Cerebellar cortex (tissue), 1 donor: ENCODE measurements around the gene ACADS.

Source experiments
- DNase-seq: peaks from one replicate; pipeline ENCODE4 v3.0.0-alpha.2; 2015; ENCODE audit warnings: low spot score

Gene ACADS

DNA sequence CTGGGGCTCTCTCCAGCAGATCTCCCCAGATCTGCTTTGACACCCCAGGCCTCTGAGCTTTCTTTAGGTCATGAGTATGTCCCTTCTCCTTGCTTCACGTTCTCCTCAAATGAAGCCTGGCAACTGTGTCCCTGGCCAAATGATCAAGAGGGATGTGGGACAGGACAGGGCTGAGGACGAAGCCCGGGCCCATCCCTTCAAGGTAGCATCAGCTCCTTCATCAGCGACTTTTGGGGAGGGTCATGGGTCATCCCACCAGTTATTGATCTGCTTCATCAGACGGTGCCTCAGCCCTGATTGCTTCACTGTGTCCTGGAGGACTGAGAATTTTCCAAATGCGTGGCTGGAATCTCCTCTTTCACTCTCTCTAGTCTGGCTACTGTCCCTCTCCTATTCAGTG is 32.3 kb downstream of the ACADS start:
- DNase-seq = no peak

DNA sequence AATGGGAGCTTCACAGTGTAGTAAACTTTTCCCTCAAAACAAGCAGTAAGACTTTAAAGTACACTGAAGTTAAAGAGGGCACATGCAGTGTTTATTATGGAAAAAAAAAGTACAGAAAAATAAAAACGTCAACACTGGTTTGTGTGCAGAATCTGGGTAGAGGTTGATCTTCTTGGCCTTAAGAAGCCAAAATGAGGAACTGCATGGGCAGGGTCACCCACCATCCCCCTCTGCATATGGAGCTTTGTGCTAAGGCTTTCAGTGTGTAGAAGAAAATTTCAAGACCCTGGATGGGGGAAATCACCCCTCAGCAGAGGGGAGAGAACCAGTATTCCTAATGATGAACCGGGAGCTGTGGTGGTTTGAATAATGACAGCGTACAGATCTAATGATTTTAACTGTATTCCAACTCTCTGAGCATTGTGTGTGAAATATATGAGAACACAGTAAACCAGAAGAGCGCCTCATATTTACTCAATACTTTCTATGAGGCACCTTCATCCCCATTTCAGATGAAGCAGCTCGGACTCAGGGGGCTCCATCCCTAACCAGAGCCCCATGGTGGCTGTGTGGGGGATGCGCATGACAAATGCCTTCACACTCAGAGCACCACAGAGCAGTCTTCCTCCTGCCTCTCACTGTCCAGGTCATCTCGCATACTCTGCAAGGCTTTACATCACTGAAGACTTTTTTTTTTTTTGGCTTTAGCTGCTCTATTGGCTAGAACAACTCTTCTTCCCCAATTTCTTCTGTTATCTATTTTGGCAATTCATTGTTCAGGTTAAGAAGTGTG is 33.4 kb downstream of the ACADS start:
- no peak for DNase-seq

DNA sequence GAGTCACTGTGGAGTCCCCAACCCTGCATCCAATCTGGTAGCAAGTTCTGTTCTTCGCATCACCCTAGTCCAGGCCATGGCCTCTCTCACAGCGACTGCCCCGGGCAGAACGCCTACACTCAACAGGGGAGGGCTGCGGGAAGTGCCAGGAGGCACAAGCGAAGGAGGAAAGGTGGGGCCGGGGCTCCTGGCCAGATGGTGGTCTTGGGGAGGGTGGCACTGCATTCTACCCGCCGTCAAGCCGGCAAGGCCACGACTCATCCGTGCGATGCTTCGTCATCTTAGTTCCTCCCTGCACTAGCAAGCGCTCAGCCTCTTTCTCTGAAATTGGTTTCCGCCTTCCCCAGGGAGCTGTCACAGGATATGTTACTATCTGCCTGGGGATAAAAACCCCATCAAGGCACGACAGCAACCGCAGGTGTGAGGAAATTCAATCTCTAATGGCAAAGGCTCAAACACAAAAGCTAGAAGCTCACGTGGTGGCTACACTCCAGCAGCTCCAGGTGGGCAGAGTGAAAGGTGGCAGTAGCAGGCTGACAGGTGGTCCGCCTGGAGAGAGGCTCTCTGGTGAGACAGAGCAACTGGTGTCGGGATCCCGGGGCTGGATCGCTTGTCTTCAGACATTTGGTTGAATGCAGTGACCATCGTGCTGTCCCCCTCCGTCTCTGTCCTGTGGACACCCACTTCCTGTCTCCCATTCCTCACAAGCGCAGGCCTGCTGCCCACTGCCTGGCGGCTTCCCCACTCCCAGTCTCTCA is 34.1 kb downstream of the ACADS start:
- peak; percentile 18 for DNase-seq

DNA sequence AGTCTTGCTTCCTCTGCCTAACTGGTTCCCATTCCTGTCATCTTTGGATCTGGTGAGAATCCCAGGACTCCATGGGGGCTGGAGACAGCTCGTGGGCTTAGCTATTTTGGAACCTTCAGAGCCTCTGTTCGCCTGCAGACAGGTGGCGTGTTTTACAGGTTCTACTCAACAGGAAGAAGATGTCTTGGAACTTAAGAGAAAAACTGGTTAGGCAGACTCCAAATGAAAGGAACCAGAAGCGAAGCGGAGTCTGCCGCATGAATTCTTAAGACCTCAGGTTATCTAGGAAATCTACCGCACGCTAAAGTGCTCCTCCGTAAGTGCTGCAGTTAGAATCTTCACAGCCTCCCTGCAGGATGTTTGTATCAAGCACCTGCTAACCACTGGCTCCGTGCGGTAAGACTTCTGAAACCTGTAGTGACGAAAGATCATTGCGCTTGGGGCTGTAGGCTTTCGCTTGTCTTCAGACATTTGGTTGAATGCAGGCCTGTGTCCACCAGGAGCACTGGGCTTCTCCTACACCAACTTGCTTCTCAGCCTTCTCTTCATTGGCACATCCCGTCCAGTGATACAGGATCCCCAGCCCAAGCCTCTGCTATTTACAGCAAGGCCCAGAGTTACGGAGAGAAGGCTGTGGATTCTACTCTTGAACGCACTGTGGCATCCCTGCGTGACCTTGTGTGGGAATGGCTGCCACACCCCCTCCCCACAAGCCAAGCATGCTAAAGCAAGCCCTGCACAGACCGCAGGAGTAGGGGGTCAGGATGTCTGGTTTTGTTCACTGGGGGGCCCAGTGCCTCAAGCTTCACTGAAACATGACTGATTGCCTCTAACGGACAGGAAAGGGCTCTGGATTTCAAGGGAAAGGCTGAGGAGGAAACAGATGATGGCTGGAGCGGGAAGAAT is 35.0 kb downstream of the ACADS start:
- DNase-seq = peak; percentile 10

DNA sequence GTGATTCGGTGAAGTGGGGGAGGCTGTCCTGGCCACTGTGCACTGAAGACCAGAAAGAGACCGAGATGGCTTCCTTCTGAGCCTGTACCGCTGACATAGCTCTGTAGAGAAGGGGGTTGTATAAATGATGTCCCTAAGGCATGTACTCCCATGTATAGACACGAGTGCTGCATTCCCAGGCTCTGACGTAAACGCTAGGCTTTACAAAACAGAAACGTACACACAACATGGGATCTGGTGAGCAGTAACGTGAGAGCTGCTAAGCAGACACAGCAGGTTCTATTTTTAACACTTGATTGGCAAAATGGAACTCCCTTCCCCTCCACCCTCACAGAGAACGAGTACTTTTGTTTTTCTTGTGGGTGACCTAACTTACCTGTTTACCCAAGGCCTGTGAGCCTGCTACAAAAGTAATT is 35.9 kb downstream of the ACADS start:
- no peak for DNase-seq

DNA sequence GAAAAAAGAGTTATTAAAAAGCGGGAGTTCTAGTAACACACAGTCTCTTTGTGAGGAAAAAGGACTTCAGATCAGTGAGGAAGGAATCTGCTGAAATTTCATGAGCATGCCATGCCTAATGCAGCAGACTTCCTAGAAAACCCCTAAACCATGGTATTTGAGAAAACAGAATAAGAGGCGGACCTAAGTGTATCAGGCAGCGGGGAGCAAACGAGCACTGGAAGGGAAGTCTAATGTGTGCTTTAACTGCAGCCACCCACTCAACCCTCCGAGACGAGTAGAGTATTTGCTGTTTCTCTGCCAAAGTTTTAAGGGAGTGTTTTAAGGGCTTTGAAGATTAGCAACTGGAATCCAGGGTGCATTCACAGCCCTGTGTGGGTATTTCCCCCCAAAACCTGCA is 36.5 kb downstream of the ACADS start:
- DNase-seq = no peak

DNA sequence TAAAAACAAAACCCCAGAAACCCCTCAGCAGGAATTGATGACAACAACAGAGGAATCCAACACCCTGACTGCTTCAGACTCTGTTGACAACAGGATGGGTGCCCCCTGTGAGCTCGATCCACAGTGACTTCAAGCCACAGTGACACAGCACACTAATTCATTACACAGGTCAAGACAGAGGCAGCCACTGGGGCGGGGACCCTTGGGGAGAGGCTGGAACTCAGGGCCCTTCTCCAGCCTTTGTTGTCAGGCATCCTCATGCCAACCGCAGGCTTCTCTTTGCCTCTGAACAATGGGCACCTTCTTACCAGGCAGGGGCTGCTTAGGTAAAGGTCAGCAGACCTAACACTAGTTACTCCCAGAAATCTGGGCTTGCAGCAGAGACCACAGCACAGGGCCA is 37.6 kb downstream of the ACADS start:
- DNase-seq = no peak

DNA sequence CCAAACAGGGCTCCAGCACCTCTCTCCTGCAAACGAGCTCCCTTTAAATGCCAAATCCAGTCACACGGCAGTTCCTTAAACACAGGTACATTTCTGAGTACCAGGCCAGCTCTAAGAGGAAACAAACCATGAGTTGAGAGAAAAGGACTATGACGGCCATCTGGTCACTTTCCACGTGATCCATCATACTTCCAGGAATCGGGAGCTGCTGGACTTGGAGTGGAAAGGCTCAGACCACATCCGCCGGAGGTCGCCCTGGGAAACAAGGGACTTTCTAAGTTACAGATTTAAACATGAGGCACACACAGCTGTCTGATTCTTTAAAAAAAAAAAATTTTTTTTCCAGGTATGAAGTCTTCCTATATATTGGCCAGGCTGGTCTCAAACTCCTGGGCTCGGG is 39.2 kb downstream of the ACADS start:
- DNase-seq = peak; percentile 64

DNA sequence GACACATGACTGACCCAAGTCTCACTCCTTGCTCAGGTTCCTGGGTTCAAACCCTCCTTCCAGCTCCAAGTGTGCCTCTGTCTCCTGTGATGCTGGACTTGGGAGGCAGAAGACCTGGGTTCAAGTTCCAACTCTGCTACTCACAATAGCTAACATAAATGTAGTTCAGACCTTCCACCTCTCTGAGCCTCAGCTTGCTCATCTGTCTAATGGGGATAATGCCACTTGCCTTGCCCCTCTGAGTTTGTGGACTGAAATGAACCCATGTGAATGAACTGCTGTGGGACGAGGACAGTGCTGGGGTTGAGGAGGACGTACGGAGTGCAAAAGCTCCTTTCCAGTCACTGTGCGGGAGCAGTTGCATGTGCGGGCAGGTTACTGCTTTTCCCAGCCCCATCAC is 40.9 kb downstream of the ACADS start:
- no peak for DNase-seq

DNA sequence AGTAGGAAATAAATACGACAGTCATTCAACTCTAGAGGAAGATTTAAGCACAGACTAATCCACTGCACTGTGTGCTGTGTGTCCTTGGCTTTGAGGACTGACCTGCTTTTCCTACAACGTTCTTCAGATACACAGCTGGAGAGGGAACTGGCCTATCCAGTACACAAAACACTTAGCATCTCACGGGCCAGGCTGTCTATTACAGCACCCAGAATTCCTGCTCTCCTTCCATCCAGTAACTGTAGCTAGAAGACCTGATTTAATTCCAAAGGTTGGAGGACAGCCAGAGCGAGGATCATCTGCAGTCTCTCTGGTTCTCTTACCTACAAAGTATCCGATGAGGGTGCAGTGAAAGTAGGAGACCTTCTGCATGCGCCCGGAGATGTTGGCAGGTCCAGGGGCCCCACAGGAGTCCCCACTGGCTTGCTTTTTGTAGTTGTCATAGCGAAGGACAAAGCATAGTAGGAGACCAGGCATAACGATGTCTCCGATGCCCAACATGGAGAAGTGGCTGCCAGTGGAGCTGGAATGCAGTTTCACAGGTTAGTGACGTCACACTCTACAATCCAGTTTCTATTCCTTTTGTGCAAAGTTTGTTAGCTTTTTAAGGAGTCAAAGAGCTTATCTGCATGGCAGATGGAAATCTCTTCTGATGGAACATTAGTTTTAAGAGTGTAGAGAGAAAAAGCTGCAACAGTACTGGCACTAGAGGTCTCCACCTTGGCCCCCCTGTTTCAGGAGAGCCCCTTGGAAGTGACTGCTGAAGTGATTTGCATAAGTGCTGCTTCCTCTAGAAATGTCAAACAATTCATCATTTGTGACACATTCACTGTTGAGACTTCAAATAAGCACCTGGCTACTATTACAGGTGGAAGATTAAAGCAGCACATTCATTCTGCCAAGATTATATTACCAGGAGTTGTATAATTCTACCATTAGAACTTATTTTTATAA is 41.7 kb downstream of the ACADS start:
- DNase-seq = no peak

DNA sequence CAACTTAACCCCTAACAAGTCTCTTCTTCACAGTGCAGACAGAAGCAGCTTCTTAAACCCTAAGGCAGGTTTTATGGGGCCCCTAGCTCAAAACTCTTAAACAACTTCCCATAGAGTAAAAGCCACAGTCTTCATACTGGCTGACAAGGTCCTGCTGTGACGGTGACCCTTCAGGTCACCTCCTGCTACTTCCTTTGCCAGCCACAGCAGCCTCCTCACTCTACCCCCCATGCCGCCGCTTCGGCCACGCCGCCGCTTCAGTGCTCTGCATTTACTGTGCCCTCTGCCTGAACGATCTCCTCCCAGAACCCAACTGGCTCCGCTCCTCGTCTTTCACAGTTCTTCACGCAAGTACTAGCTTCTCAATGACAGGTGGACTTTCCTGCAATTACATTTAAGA is 45.5 kb downstream of the ACADS start:
- DNase-seq = no peak

DNA sequence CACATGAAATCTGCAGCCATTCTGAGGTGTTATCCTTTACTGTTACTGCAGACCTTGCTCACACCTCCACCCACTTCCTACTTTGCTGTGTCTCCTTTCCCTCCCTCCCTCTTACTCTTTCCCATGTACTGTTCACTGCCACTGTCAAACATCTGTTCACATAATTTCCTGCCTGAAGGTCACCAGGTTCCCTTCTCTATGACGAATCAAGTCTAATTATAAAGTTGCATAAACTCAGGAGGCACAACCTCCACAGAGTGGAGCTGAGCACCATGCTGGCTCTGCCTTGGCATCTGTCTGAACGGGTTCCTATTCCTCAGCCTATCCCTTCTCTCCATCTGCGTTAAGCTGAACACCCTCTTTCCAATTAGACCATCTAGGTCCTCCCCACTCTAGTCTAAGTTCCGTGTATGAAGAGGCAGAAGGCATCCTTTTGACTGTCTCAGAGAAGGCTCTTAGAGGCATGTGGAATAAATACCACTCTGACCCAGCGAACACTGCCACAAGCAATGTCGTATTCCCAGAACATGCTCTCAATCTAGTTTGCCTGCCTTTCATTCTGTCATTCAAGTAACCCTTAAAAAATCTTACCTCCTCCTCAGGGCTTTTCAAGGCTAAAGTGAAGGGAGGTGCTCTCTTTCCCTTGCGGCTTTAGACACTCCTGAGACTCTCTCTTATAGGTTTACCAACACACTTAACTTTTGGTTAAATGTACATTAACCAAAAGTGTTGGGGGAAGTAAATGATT is 48.7 kb downstream of the ACADS start:
- no peak for DNase-seq

DNA sequence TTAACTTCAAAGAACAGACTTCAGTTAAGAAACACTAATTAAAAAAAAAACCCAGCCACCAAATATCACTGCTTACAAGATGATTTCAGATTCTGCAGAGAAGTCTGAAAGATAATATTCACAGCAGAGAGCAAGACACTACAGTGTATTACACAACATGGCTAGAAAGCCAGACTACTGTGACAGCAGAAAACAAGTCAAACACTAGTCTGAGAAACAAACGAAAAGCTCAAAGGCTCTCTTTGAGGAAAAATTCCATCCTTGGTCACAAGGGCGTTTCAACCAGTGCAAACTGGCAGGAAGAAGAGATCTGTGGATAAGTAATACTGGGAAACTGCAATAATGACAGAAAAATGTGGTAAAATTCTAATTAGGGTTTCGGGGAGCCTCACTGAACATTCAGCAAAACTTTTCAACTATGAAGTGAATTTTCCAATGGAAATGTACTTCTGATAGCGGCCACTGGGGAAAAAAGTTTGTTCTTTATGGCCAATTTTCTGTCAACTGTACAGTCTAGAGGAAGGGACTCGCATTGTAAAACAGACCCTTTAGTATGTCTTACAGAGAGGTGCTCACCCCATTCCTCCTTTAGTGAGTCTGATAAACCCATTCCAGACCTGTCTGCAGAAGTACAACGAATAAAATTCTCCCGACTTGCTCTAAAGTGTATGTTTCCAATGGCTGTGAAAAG is 50.4 kb downstream of the ACADS start:
- no peak for DNase-seq

DNA sequence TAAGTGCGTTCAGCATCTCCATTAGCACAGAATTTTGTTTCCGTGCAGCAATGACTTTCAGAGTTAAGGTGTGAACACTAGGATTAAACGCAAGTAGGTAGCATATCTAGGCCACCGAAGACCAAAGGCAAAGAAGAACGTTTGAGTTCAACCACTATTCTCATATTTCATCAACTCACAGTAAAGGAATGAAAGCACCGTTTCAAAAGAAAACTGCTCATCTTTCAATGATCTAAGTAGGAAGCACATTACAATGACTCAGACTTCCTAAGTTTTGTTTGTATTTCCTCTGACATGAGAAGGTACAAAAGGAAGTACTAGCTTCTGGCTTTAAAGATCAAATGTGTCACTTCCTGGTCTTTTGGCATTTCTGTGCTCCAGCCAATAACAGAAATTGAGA is 57.6 kb downstream of the ACADS start:
- no peak for DNase-seq

DNA sequence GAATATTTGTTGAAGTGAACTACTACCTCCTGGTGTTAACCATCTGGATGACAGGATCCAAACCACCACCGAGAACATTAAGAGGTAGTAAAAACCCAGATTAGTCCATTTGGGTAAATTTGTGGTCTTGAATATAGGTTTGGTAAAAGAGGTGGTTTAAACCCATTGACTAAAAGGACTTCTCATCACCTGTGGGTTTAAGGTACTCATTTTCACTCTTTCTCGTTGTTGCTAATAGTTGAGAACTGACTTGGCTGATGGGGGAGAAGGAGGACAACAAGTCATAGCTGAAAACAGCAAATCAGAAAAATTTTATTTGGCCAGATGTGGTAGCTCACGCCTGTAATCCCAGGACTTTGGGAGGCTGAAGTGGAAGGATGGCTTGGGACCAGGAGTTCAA is 59.2 kb downstream of the ACADS start:
- DNase-seq = peak; percentile 35

DNA sequence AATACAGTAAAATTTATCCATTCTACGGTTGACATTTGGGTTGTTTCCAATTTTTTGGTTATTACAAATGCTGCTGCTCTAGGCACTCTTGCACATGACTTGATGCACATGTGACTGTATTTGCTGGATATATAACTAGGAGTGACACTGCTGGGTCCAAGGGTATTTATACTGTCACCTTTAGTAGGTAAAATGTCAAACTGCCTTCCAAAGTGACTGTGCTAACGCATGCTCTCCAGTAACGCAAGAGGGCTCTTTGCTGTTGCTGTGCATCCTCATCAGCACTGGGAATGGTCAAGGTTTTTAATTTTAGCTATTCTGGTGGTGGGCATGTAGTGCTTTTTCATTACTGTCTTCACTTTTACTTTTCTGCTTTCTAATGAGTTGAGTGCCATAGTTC is 62.3 kb downstream of the ACADS start:
- no peak for DNase-seq
